T-helper 1 cell treated with Interleukin-12 subunit alpha and Interleukin-12 subunit beta and Interleukin-4 antibody, amounts not matched to agents 30 μg/mL and 1 μg/mL, for 36 hours (primary cell): Measurements from ENCODE around the gene KIAA1549.
A peak's percentile ranks its signal among the peaks of the same experiment; 100 is the strongest.
"Not testable (repeated sequence)": the region's sequence is repeated elsewhere in the genome, so short reads cannot be mapped to it uniquely, and the experiment has no call there.

ENCODE experiments used
- H3K27ac Mint-ChIP-seq: one replicate; pipeline ENCODE4 v1.8.0; 2021; ENCODE audit warnings: mild to moderate bottlenecking, mixed read lengths
- H3K27me3 Mint-ChIP-seq: one replicate; pipeline ENCODE4 v1.8.0; 2021; ENCODE audit warnings: low read depth, mixed read lengths
- H3K36me3 Mint-ChIP-seq: one replicate; pipeline ENCODE4 v1.8.0; 2021; ENCODE audit warnings: low read depth, mixed read lengths
- H3K4me1 Mint-ChIP-seq: one replicate; pipeline ENCODE4 v1.8.0; 2021; ENCODE audit warnings: low read depth, mixed read lengths
- H3K4me3 Mint-ChIP-seq: one replicate; pipeline ENCODE4 v1.8.0; 2021; ENCODE audit warnings: mild to moderate bottlenecking, moderate library complexity, mixed read lengths
- H3K9me3 Mint-ChIP-seq: one replicate; pipeline ENCODE4 v1.8.0; 2021; ENCODE audit warnings: mixed read lengths

The KIAA1549 gene

DNA sequence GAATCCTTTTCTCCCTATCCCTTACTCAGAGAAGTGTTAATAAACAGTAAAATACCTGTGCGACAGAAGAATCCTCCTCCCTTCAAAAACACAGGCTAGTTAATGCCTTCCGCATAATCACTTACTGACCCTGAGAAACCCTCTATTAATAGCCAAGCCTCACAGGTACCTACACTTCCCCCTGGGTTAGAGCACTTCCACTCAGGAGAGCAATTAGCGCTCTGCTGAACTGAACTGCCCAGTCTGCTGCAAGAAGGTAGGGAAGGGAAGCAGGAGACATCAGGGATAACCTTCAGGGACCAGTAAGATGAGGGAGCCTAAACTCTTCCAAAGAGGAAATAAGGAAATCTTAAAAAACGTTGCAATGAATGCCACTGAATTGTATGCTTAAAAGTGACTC lies 39.6 kb downstream of the KIAA1549 start:
- Mint-ChIP-seq H3K4me3 (no peak overlapping the region), H3K27me3 (peaks cover 23% of the 10 kb centered on the region), H3K4me1 (no peaks in the 10 kb centered on the region), H3K27ac (no peak overlapping the region), H3K36me3 (no peaks in the 10 kb centered on the region), H3K9me3 (no peaks in the 10 kb centered on the region)

GRCh38 chr7:138940602-138941001 lies 40.6 kb downstream of the KIAA1549 start:
- H3K36me3 Mint-ChIP-seq, H3K27ac Mint-ChIP-seq, H3K9me3 Mint-ChIP-seq, H3K4me1 Mint-ChIP-seq, H3K4me3 Mint-ChIP-seq: not testable (repeated sequence)
- peaks cover 23% of the 10 kb centered on the region for H3K27me3 Mint-ChIP-seq

DNA sequence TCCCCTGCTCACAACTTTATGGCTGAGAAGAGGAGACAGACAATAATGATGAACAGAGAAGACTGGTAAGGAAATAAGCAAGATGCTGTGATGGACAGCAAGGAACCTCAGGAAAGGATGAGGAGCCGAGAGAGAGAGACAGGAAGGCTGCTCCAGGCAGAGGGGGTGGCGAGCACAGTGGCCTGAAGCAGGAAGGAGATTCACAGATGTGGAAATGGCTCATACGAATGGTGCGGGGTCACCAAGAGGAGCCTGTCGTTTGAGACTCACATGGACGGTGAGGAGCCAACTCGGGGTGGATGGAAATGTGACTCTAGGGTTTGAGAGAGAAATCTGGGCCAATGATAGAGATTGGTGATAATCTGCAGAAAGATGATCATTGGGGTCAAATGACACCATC lies 43.7 kb downstream of the KIAA1549 start:
- H3K4me3 Mint-ChIP-seq, result no peak overlapping the region
- peaks cover 27% of the 10 kb centered on the region for H3K27me3 Mint-ChIP-seq
- H3K4me1 Mint-ChIP-seq, result no peaks in the 10 kb centered on the region
- no peaks in the 10 kb centered on the region for H3K9me3 Mint-ChIP-seq
- H3K27ac Mint-ChIP-seq, result no peak overlapping the region
- no peaks in the 10 kb centered on the region for H3K36me3 Mint-ChIP-seq

- Mint-ChIP-seq H3K4me3 (no peak overlapping the region), H3K36me3 (no peaks in the 10 kb centered on the region), H3K4me1 (no peaks in the 10 kb centered on the region), H3K27me3 (peaks cover 26% of the 10 kb centered on the region), H3K27ac (no peak overlapping the region), H3K9me3 (no peaks in the 10 kb centered on the region)
Observed at GRCh38 chr7:138935465-138936011, 45.7 kb downstream of the KIAA1549 start.

GRCh38 chr7:138934861-138935260 lies 46.3 kb downstream of the KIAA1549 start:
- Mint-ChIP-seq H3K4me1 (no peaks in the 10 kb centered on the region), H3K27ac (no peak overlapping the region), H3K36me3 (no peaks in the 10 kb centered on the region), H3K4me3 (no peak overlapping the region), H3K27me3 (peaks cover 29% of the 10 kb centered on the region), H3K9me3 (no peaks in the 10 kb centered on the region)

DNA sequence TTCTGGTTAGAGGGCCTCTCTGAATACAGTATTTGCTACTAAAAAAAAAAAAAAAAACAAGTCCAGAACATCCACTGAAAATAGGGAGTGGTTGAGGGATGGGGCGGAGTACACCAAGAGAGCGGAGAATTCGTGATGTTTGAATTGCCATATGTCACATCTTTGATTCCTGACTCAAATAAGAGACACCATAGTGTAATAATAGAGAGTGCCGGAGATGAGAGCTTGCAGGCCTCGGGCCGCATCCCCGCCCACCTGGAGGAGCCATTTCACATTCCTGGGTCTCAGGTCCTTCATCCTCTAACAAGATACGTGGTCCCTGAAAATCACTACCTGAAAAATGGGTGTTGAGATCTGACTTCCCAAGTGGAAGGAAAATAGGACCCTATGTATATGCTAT lies 46.8 kb downstream of the KIAA1549 start:
- no peak overlapping the region for H3K4me3 Mint-ChIP-seq
- H3K4me1 Mint-ChIP-seq, result no peaks in the 10 kb centered on the region
- H3K36me3 Mint-ChIP-seq, result no peaks in the 10 kb centered on the region
- H3K27ac Mint-ChIP-seq, result no peak overlapping the region
- no peaks in the 10 kb centered on the region for H3K9me3 Mint-ChIP-seq
- peaks cover 30% of the 10 kb centered on the region for H3K27me3 Mint-ChIP-seq

DNA sequence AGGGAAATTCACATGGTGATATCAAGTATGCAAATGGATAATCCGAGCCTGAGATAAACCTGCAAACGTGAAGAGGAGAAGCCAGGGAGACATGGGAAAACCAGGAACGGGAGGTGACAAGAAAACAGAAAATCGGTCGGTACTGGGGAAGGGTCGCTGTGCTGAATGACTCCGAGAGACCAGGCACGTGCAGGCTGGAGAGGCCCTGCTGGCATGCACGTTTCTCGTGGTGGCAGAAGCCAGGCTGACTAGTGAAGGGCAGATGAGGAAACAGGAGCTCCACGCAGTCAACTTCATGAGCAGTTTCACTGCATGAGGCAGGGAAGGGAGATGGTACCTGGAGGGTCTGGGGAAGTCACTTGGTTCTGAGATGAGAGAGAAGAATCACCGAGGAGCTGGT lies 48.3 kb downstream of the KIAA1549 start:
- Mint-ChIP-seq H3K4me3 (no peak overlapping the region), H3K27me3 (peaks cover 30% of the 10 kb centered on the region), H3K27ac (no peak overlapping the region), H3K36me3 (no peaks in the 10 kb centered on the region), H3K4me1 (no peaks in the 10 kb centered on the region), H3K9me3 (no peaks in the 10 kb centered on the region)

DNA sequence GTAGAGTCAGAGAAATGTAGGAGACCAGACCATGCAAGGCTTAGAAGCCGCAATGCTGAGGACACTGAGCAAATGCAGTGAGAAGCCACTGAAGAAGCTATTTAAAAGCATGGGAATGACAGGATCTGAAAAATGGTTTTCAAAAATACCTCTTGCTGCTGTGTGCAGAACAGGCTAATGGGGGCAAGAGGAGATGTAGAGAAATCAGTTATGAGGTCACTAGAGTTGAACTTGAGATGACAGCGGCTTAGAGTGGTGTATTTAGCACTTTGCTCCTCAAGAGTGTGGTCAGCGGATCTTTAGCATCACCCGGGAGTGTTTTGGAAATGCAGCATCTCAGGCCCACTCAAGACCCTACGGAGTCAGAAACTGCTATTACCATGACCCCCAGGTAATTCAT lies 48.8 kb downstream of the KIAA1549 start:
- Mint-ChIP-seq H3K36me3 (no peaks in the 10 kb centered on the region), H3K27ac (no peak overlapping the region), H3K4me3 (no peak overlapping the region), H3K4me1 (no peaks in the 10 kb centered on the region), H3K27me3 (peaks cover 25% of the 10 kb centered on the region), H3K9me3 (no peaks in the 10 kb centered on the region)

DNA sequence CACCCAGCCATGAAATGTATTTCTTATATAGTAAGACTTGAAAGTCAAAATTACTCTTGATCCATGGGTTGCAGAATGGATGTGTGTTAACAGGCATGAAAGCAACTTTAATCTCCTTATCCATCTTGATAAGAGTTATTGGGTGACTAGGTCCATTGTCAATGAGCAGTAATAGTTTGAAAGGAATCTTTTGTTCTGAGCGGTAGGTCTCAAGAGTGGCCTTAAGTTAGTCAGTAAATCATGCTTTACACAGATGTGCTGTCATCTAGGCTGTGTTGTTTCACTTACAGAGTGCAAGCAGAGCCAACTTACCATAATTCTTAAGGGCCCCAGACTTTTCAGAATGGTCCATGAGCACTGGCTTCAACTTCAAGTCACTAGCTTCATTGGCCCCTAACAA lies 51.2 kb downstream of the KIAA1549 start:
- no peaks in the 10 kb centered on the region for H3K9me3 Mint-ChIP-seq
- H3K4me1 Mint-ChIP-seq, result peaks cover 9% of the 10 kb centered on the region
- H3K27ac Mint-ChIP-seq, result no peak overlapping the region
- peaks cover 17% of the 10 kb centered on the region for H3K27me3 Mint-ChIP-seq
- no peaks in the 10 kb centered on the region for H3K36me3 Mint-ChIP-seq
- no peak overlapping the region for H3K4me3 Mint-ChIP-seq

- H3K4me1 Mint-ChIP-seq, result peaks cover 9% of the 10 kb centered on the region
- peaks cover 16% of the 10 kb centered on the region for H3K27me3 Mint-ChIP-seq
- no peak overlapping the region for H3K4me3 Mint-ChIP-seq
- peak overlapping the region; percentile 50 for H3K27ac Mint-ChIP-seq
- no peaks in the 10 kb centered on the region for H3K36me3 Mint-ChIP-seq
- no peaks in the 10 kb centered on the region for H3K9me3 Mint-ChIP-seq
Observed at GRCh38 chr7:138926241-138926612, 55.0 kb downstream of the KIAA1549 start.

- Mint-ChIP-seq H3K4me1 (peaks cover 14% of the 10 kb centered on the region), H3K27ac (no peak overlapping the region), H3K4me3 (no peak overlapping the region), H3K27me3 (peaks cover 8% of the 10 kb centered on the region), H3K9me3 (no peaks in the 10 kb centered on the region), H3K36me3 (no peaks in the 10 kb centered on the region)
Observed at GRCh38 chr7:138924501-138925225, 56.5 kb downstream of the KIAA1549 start.

- no peak overlapping the region for H3K4me3 Mint-ChIP-seq
- H3K27me3 Mint-ChIP-seq, result peaks cover 8% of the 10 kb centered on the region
- H3K36me3 Mint-ChIP-seq, result no peaks in the 10 kb centered on the region
- H3K27ac Mint-ChIP-seq, result no peak overlapping the region
- H3K9me3 Mint-ChIP-seq, result no peaks in the 10 kb centered on the region
- H3K4me1 Mint-ChIP-seq, result peaks cover 9% of the 10 kb centered on the region
Observed at GRCh38 chr7:138921277-138921676, 59.9 kb downstream of the KIAA1549 start.

DNA sequence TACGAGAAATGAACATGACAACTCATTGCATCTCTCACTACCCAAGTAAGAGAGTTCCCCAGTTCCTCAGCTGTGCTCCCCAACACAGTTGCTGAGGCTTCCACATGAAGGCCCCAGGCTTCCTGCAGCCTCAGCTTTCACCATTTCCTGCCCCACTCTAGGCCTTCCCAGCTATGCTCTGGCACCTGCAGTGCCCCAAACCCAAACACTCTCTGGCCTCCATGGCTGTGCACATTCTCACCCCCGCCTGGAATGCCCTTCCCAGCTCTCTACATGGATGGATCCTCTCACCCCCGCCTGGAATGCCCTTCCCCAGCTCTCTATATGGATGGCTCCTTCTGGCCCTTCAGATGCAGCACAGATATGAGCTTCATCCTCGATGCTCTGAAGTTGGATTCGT lies 61.3 kb downstream of the KIAA1549 start:
- Mint-ChIP-seq H3K9me3 (no peaks in the 10 kb centered on the region), H3K27ac (no peak overlapping the region), H3K27me3 (peaks cover 18% of the 10 kb centered on the region), H3K36me3 (no peaks in the 10 kb centered on the region), H3K4me3 (no peak overlapping the region), H3K4me1 (peaks cover 4% of the 10 kb centered on the region)

DNA sequence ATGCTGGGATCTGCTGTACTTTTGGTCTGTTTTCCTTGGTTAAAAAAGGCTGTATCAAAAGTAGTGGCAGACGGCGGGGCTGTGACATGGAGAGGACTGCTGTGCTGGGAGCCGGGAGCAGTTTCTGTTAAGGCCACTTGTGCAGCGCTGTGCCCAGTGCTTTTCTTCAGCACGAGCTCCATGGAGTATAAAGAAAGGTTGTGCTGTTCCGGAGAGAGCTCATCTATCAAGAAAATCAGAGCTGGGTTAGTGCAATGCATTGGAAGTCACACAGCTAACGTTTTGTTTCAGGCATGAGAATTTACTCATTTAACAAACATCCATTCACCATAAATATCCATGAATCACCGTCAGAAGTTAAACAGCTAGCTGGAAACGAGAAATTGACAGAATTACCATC lies 62.0 kb downstream of the KIAA1549 start:
- H3K27ac Mint-ChIP-seq, result no peak overlapping the region
- H3K36me3 Mint-ChIP-seq, result no peaks in the 10 kb centered on the region
- H3K4me1 Mint-ChIP-seq, result peaks cover 4% of the 10 kb centered on the region
- no peaks in the 10 kb centered on the region for H3K9me3 Mint-ChIP-seq
- H3K27me3 Mint-ChIP-seq, result peaks cover 25% of the 10 kb centered on the region
- no peak overlapping the region for H3K4me3 Mint-ChIP-seq

DNA sequence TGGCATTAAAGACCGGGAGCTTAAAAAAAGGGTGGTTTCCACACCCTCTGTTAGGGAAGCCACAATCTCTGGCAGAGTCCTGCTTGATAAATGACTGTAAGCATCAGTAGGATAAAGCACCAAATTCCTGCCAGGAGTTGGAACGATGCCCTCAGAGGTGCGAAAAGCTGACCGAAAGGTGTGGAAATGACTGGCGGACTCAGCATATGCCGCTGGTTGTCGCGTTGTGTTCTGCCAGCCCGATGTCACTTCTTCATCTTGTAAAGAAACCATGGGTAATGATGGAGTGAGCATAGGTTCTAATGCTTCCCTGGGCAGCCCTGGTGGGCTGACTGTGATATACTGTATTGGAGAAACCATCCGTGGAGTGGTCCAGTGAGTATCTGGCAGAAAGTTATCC lies 62.4 kb downstream of the KIAA1549 start:
- peaks cover 29% of the 10 kb centered on the region for H3K27me3 Mint-ChIP-seq
- no peaks in the 10 kb centered on the region for H3K9me3 Mint-ChIP-seq
- H3K4me1 Mint-ChIP-seq, result peaks cover 4% of the 10 kb centered on the region
- H3K36me3 Mint-ChIP-seq, result no peaks in the 10 kb centered on the region
- H3K4me3 Mint-ChIP-seq, result no peak overlapping the region
- no peak overlapping the region for H3K27ac Mint-ChIP-seq
